GM12878 (cell line): Measurements from ENCODE around the gene WDTC1. TPM values are rescaled to one million over a fixed set of nuclear protein-coding genes. Genes with fewer than 3 reads are reported as not detected.
A peak's percentile ranks its signal among the peaks of the same experiment; 100 is the strongest.

Source experiments
- ATAC-seq: fragments of 200-7000 bp; cut with Tn5 transposase; 3 replicates; pipeline ENCODE4 v1.9.1; 2020; ENCODE audit warnings: mild to moderate bottlenecking, moderate library complexity
- BruUV-seq: library from RNA; stranded (reverse); fragments of 400-500 nt; replicated peaks from 2 replicates; lab custom pipeline; 2021; lab: Mats Ljungman, UMichigan
- CTCF ChIA-PET: fragments of 300-600 bp; sonication (Branson Sonifier 250); formaldehyde crosslinking; extraction: SDS; loops from one replicate; lab custom pipeline; 2021; ENCODE audit warnings: inconsistent platforms; lab: Yijun Ruan, JAX
- POLR2A ChIA-PET: fragments of 350-600 bp; formaldehyde crosslinking; extraction: SDS; loops from one replicate; lab custom pipeline; 2021; ENCODE audit warnings: inconsistent platforms; lab: Charles Lee
- RAD21 ChIA-PET: fragments of 300-600 bp; sonication (Branson Sonifier 250); formaldehyde crosslinking; loops from one replicate; lab custom pipeline; 2023; ENCODE audit warnings: antibody characterized with exemption; ENCODE audit not compliant: unreplicated experiment; lab: Charles Lee
- SMC1A ChIA-PET: fragments of 300-600 bp; sonication (Branson Sonifier 250); formaldehyde crosslinking; loops from one replicate; lab custom pipeline; 2023; ENCODE audit not compliant: unreplicated experiment, uncharacterized antibody; lab: Charles Lee
- DNase-seq: peaks from one replicate; pipeline ENCODE4 v3.0.0-alpha.2; 2011; ENCODE audit warnings: low read depth, low spot score
- FAIRE-seq: peaks from 3 replicates; lab custom pipeline; 2011; peaks lifted over from hg19 to GRCh38; lab: Jason Lieb, UNC
- H2AFZ ChIP-seq: 2 replicates; pipeline ENCODE4 v1.6.0; 2011; ENCODE audit warnings: low read depth, low read length, control low read depth; ENCODE audit not compliant: control insufficient read depth
- H3K27ac ChIP-seq: 2 replicates; pipeline ENCODE4 v1.5.1; 2011; ENCODE audit warnings: control low read depth; ENCODE audit not compliant: control insufficient read depth, insufficient read depth
- H3K27me3 ChIP-seq, 2 experiments: replicated peaks in 1 of 2; 2 replicates each; pipeline versions ENCODE4 v1.6.0 to v1.6.1; 2011; ENCODE audit warnings: low read length in 1 of 2; ENCODE audit not compliant: control insufficient read depth in 2 of 2, insufficient read depth in 2 of 2
- H3K36me3 ChIP-seq, 2 experiments: 2 replicates each; pipeline ENCODE4 v1.5.1; 2011; ENCODE audit warnings: low read length in 1 of 2; ENCODE audit not compliant: control insufficient read depth in 2 of 2, insufficient read depth in 2 of 2
- H3K4me1 ChIP-seq: 2 replicates; pipeline ENCODE4 v1.6.1; 2011; ENCODE audit warnings: mild to moderate bottlenecking, low read length, moderate library complexity, mixed read lengths; ENCODE audit not compliant: control insufficient read depth, insufficient read depth
- H3K4me2 ChIP-seq: 2 replicates; pipeline ENCODE4 v1.6.0; 2011; ENCODE audit warnings: control low read depth; ENCODE audit not compliant: control insufficient read depth, insufficient read depth
- H3K4me3 ChIP-seq: fragments of 200-600 bp; sonication (generic); 2 replicates; pipeline ENCODE4 v1.5.1; 2016
- H3K79me2 ChIP-seq: 2 replicates; pipeline ENCODE4 v1.6.0; 2011; ENCODE audit warnings: low read length; ENCODE audit not compliant: control insufficient read depth, insufficient read depth
- H3K9ac ChIP-seq: 2 replicates; pipeline ENCODE4 v1.8.0; 2011; ENCODE audit warnings: low read length, control low read depth, mixed read lengths; ENCODE audit not compliant: control insufficient read depth, insufficient read depth
- H3K9me3 ChIP-seq: replicated peaks from 3 replicates; pipeline ENCODE4 v1.5.1; 2011; ENCODE audit warnings: mild to moderate bottlenecking, low read length; ENCODE audit not compliant: control insufficient read depth, insufficient read depth
- H4K20me1 ChIP-seq: 2 replicates; pipeline ENCODE4 v1.6.0; 2011; ENCODE audit not compliant: control insufficient read depth, insufficient read depth
- HDAC6 ChIP-seq: fragments of 200-600 bp; sonication (generic); IDR thresholded peaks from one replicate; pipeline ENCODE4 v1.8.0; 2017; ENCODE audit warnings: antibody characterized with exemption; ENCODE audit not compliant: unreplicated experiment
- MEF2B ChIP-seq: fragments of 450-650 bp; IDR thresholded peaks from 2 replicates; pipeline ENCODE4 v1.6.1; 2018; ENCODE audit warnings: mild to moderate bottlenecking, moderate library complexity; ENCODE audit not compliant: partially characterized antibody, poor library complexity, severe bottlenecking
- NR2C1 ChIP-seq: fragments of 450-650 bp; IDR thresholded peaks from 2 replicates; pipeline ENCODE4 v1.6.1; 2017; ENCODE audit warnings: antibody characterized with exemption, mild to moderate bottlenecking, moderate library complexity
- POLR2A ChIP-seq: IDR thresholded peaks from 2 replicates; pipeline ENCODE4 v1.6.1; 2011; ENCODE audit warnings: low read depth, mild to moderate bottlenecking, low read length
- POU2F2 ChIP-seq: IDR thresholded peaks from 3 replicates; pipeline ENCODE4 v1.6.1; 2011; ENCODE audit warnings: low read depth, mild to moderate bottlenecking, low read length, borderline replicate concordance
- RBBP5 ChIP-seq: fragments of 200-600 bp; sonication (generic); conservative IDR thresholded peaks from 2 replicates; pipeline ENCODE4 v1.6.1; 2016
- WGBS: methylation state at CpG from one replicate; pipeline ENCODE4 v1.1.6; 2016; ENCODE audit warnings: low lambda C conversion rate; ENCODE audit not compliant: insufficient replicate concordance, insufficient coverage; ENCODE audit errors: missing lambda C conversion rate; 5-methylcytosine and 5-hydroxymethylcytosine counted together
- in situ Hi-C: fragments of 300-500 bp; cut with MboI; formaldehyde crosslinking; loops from 9 replicates; pipeline ENCODE4 v1.14.3; 2018; ENCODE audit warnings: mixed read lengths
- intact Hi-C: fragments of 100-400 bp; cut with micrococcal nuclease; formaldehyde crosslinking; loops from one replicate; pipeline ENCODE4 v1.14.2; 2022; ENCODE audit not compliant: unreplicated experiment
- polyA plus RNA-seq, 11 experiments: library from polyadenylated mRNA; depleted of rRNA in 4 of 11; unstranded in 6 of 11; stranded (reverse) in 5 of 11; fragments of >200 nt; fragmentation: Nextera tagmentation in 4 of 11; fragmentation: Illumina TruSeq in 1 of 11; extraction: Ambion mirVana in 4 of 11; extraction: Trizol in 1 of 11; gene quantifications; 1 replicate in 1 of 11; 2 replicates in 10 of 11; pipeline versions ENCODE4 v1.2.1 to v1.2.3, GENCODE V29; 2011 to 2016; ENCODE audit warnings: inconsistent platforms in 2 of 11, missing spikeins in 2 of 11, low read depth in 1 of 11
- total RNA-seq, 4 experiments: library from RNA; depleted of rRNA in 3 of 4; stranded (reverse); fragments of >200 nt in 3 of 4; fragmentation: Illumina TruSeq in 1 of 4; extraction: Trizol in 1 of 4; gene quantifications; 2 replicates each; pipeline versions ENCODE4 v1.2.1 to v1.2.3, GENCODE V29; 2013 to 2021

WDTC1 gene
- total and polyA plus RNA-seq, 10 of the 15 experiments (the other 5 are each of a cell fraction or from before 2014, with no cell fraction given): 0.21 to 28.7 (median 7.6) TPM

DNA sequence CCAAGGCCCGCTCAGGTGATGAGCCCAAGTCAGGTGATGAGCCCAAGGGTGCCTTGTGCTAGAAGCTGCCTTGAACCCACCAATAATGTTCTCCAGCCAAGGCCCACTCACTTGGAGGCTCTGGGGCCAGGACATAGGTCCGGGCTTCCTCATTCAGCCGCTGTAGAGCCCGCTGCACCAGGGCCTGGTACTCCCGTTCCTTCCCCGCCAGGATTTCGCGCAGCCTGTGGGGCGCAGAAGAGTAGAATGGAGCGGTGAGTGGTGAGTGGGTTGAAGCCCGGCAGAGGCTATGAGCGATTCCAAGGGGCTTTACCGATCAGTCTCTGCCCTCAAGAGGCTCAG lies 121.8 kb downstream of the WDTC1 start (continued):
- TF ChIP-seq POU2F2: no peak
- no peak for TF ChIP-seq NR2C1
- TF ChIP-seq POLR2A: no peak

- Histone ChIP-seq H3K79me2 (no peaks in the 10 kb centered on the region), H3K27ac (no peak overlapping the region), H3K27me3 (no peaks in the 10 kb centered on the region; a peak in 1 of 4 replicates), H3K4me3 (peak overlapping the region; percentile 54; the same call in 1 of the 2 replicates), H2AFZ (peak overlapping the region; percentile 93), H3K9me3 (no peaks in the 10 kb centered on the region), H3K9ac (no peak overlapping the region), H4K20me1 (no peaks in the 10 kb centered on the region), H3K4me1 (peaks cover 13% of the 10 kb centered on the region), H3K36me3 (no peaks in the 10 kb centered on the region), H3K4me2 (peak overlapping the region; percentile 68; the same call in 1 of the 2 replicates)
- 23% methylated on average over 34 of the region's 37 CpGs for WGBS
- BruUV-seq: no TSS peak
- SMC1A ChIA-PET: interaction anchor here (0.8 to 2.0 kb wide), 10 partner anchors 8 to 250 kb away, joined by 3 to 16 read pairs (median 4); partner anchors contain the start of gene MAP3K6
- RAD21 ChIA-PET: interaction anchor here (0.7 to 3.1 kb wide), 8 partner anchors 9 to 257 kb away, joined by 3 to 16 read pairs (median 4); partner anchors contain the start of genes GPR3 and MAP3K6
- DNase-seq: no peak
- no peak for TF ChIP-seq MEF2B
- TF ChIP-seq RBBP5: no peak
- no peak for TF ChIP-seq POLR2A
- no peak for TF ChIP-seq HDAC6
- intact Hi-C loops (loop anchor here (1.0 kb wide), 1 partner anchor 32 kb away; no protein-coding TSS in a partner anchor), in situ Hi-C loops (no loop called here)
- ATAC-seq: no peak
- CTCF ChIA-PET: interaction anchor here (0.9 to 8.7 kb wide), 22 partner anchors 10 to 306 kb away, joined by 3 to 126 read pairs (median 5); partner anchors contain the start of genes AHDC1, GPR3, MAP3K6 and SYTL1
- POLR2A ChIA-PET: no interaction called here
- no peak for FAIRE-seq
Measured at GRCh38 chr1:27356619-27357280, 122.3 kb downstream of the WDTC1 start.
